HEK293 (cell line): ENCODE data around the gene RBMS3.

Source experiments
- RBAK ChIP-seq: fragments of 450-650 bp; formaldehyde crosslinking; IDR thresholded peaks from 2 replicates; pipeline ENCODE4 v1.5.1; 2016; ENCODE audit warnings: missing biosample characterization, missing genetic modification characterization
- YY1 ChIP-seq: fragments of 450-650 bp; formaldehyde crosslinking; IDR thresholded peaks from 2 replicates; pipeline ENCODE4 v1.5.1; 2018; ENCODE audit warnings: missing biosample characterization, missing genetic modification characterization
- ZNF239 ChIP-seq: fragments of 450-650 bp; formaldehyde crosslinking; IDR thresholded peaks from 2 replicates; pipeline ENCODE4 v1.5.1; 2016; ENCODE audit warnings: missing biosample characterization, missing genetic modification characterization
- ZNF274 ChIP-seq, 2 experiments: fragments of 200-500 bp in 1 of 2; fragments of 450-650 bp in 1 of 2; sonication (Bioruptor generic) in 1 of 2; formaldehyde crosslinking in 1 of 2; IDR thresholded peaks; 2 replicates each; pipeline versions ENCODE4 v1.5.1 to v1.6.1; 2014 to 2016; ENCODE audit warnings: borderline replicate concordance in 1 of 2, inconsistent platforms in 1 of 2, low read length in 1 of 2, missing biosample characterization in 1 of 2, missing genetic modification characterization in 1 of 2
- ZNF416 ChIP-seq: fragments of 450-650 bp; formaldehyde crosslinking; IDR thresholded peaks from 2 replicates; pipeline ENCODE4 v1.5.1; 2016; ENCODE audit warnings: missing biosample characterization, missing genetic modification characterization
- ZNF600 ChIP-seq: fragments of 450-650 bp; formaldehyde crosslinking; IDR thresholded peaks from 2 replicates; pipeline ENCODE4 v1.5.1; 2016; ENCODE audit warnings: missing biosample characterization, missing genetic modification characterization
- ZNF76 ChIP-seq: fragments of 450-650 bp; formaldehyde crosslinking; IDR thresholded peaks from 2 replicates; pipeline ENCODE4; 2016; ENCODE audit warnings: low read depth, missing biosample characterization, missing genetic modification characterization, borderline replicate concordance
- TF ChIP-seq, protein P1 (sequence below): fragments of 450-650 bp; formaldehyde crosslinking; IDR thresholded peaks from 2 replicates; pipeline ENCODE4 v1.5.1; 2016; ENCODE audit warnings: missing biosample characterization, missing genetic modification characterization

DNA sequence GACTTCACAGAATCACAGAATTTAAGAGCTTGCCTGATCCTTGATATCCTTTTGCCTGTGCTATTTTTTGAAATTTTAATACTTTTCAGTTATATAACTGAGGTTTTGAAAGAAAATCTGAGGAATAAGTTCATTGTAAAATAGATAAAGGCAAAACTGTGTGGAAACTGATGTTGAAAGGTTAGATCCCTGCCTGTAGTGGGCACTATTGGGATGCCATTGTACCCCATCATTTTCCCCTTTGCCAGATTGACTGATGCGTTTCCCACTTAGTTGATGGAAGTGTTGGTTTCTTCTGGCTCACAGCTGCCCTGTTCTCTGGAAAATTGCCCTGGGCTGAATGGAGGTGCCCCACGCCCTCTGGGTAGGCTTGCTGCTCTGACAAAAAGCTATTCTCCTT lies 387.9 kb downstream of the RBMS3 start:
- TF ChIP-seq ZNF416 (tag by site-specific recombination) = no peak
- TF ChIP-seq, protein P1, sequence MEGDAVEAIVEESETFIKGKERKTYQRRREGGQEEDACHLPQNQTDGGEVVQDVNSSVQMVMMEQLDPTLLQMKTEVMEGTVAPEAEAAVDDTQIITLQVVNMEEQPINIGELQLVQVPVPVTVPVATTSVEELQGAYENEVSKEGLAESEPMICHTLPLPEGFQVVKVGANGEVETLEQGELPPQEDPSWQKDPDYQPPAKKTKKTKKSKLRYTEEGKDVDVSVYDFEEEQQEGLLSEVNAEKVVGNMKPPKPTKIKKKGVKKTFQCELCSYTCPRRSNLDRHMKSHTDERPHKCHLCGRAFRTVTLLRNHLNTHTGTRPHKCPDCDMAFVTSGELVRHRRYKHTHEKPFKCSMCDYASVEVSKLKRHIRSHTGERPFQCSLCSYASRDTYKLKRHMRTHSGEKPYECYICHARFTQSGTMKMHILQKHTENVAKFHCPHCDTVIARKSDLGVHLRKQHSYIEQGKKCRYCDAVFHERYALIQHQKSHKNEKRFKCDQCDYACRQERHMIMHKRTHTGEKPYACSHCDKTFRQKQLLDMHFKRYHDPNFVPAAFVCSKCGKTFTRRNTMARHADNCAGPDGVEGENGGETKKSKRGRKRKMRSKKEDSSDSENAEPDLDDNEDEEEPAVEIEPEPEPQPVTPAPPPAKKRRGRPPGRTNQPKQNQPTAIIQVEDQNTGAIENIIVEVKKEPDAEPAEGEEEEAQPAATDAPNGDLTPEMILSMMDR (tag by site-specific recombination) = no peak
- TF ChIP-seq ZNF76 (tag by site-specific recombination) = no peak
- no peak for TF ChIP-seq ZNF274 (IDR thresholded peaks at IDR 0.05; ENCODE audit: low read length)
- TF ChIP-seq ZNF274 (tag by site-specific recombination; IDR thresholded peaks at IDR 0.05; ENCODE audit: borderline replicate concordance) = no peak
- no peak for TF ChIP-seq YY1 (tag by site-specific recombination)
- TF ChIP-seq ZNF239 = no peak
- no peak for TF ChIP-seq RBAK
- no peak for TF ChIP-seq ZNF600
